BE2C (cell line): ENCODE results near the gene CSNK1E.
A peak's percentile ranks its signal among the peaks of the same experiment; 100 is the strongest.

Experiments used
- DNase-seq: peaks from one replicate; pipeline ENCODE4 v3.0.0-alpha.2; 2020
- H3K27me3 ChIP-seq: fragments of 250-450 bp; sonication (Bioruptor Pico); 2 replicates; pipeline ENCODE4 v1.5.1; 2020; ENCODE audit warnings: mild to moderate bottlenecking
- H3K36me3 ChIP-seq: fragments of 250-450 bp; sonication (Bioruptor Pico); 2 replicates; pipeline ENCODE4 v1.5.1; 2020; ENCODE audit warnings: mild to moderate bottlenecking
- H3K4me1 ChIP-seq: fragments of 250-450 bp; sonication (Bioruptor Pico); 2 replicates; pipeline ENCODE4 v1.5.1; 2020
- H3K4me3 ChIP-seq: 2 replicates; pipeline ENCODE4 v1.5.1; 2011; ENCODE audit warnings: low read depth, low read length
- H3K9me3 ChIP-seq: fragments of 250-450 bp; sonication (Bioruptor Pico); 2 replicates; pipeline ENCODE4 v1.5.1; 2020
- CTCF ChIP-seq: IDR thresholded peaks from 2 replicates; pipeline ENCODE4 v1.5.1; 2012; ENCODE audit warnings: mild to moderate bottlenecking, low read depth, low read length

CSNK1E gene

GRCh38 chr22:38273135-38273826 lies 44.0 kb downstream of the CSNK1E start:
- Histone ChIP-seq H3K4me1 (peaks cover 7% of the 10 kb centered on the region), H3K9me3 (no peaks in the 10 kb centered on the region), H3K4me3 (peak overlapping the region; percentile 64), H3K27me3 (no peaks in the 10 kb centered on the region), H3K36me3 (no peaks in the 10 kb centered on the region)
- DNase-seq, result no peak
- no peak for TF ChIP-seq CTCF

- peak; percentile 84 for DNase-seq
These were observed 44.7 kb downstream of the CSNK1E start, which contains the start of gene TMEM184B for GRCh38 chr22:38272373-38273134. Gene TMEM184B, minus strand, starts transcription at chr22:38273010. Its CDS starts 25,049 bp downstream, at chr22:38247961.

GRCh38 chr22:38271927-38272372 lies 45.3 kb downstream of the CSNK1E start:
- Histone ChIP-seq H3K36me3 (no peaks in the 10 kb centered on the region), H3K4me3 (peak overlapping the region; percentile 74), H3K27me3 (no peaks in the 10 kb centered on the region), H3K9me3 (no peaks in the 10 kb centered on the region), H3K4me1 (peaks cover 7% of the 10 kb centered on the region)
- TF ChIP-seq CTCF, result no peak
- no peak for DNase-seq

More at GRCh38 chr22:38272373-38273134, 44.7 kb downstream of the CSNK1E start, which contains the start of gene TMEM184B:
- peak within 1 kb of the TSS; percentile 74 for H3K4me3 ChIP-seq
- H3K36me3 ChIP-seq, result no peaks in the 10 kb centered on the region
- no peak for TF ChIP-seq CTCF
- peaks cover 7% of the 10 kb centered on the region for H3K4me1 ChIP-seq
- no peaks in the 10 kb centered on the region for H3K27me3 ChIP-seq
- H3K9me3 ChIP-seq, result no peaks in the 10 kb centered on the region

- Histone ChIP-seq H3K4me1 (peaks cover 7% of the 10 kb centered on the region), H3K36me3 (no peaks in the 10 kb centered on the region), H3K27me3 (no peaks in the 10 kb centered on the region), H3K4me3 (no peak overlapping the region), H3K9me3 (no peaks in the 10 kb centered on the region)
- no peak for TF ChIP-seq CTCF
- no peak for DNase-seq
These were observed 46.1 kb downstream of the CSNK1E start for GRCh38 chr22:38271101-38271500.

- no peaks in the 10 kb centered on the region for H3K27me3 ChIP-seq
- no peak overlapping the region for H3K4me3 ChIP-seq
- H3K4me1 ChIP-seq, result peaks cover 7% of the 10 kb centered on the region
- H3K36me3 ChIP-seq, result no peaks in the 10 kb centered on the region
- TF ChIP-seq CTCF, result no peak
- H3K9me3 ChIP-seq, result no peaks in the 10 kb centered on the region
- no peak for DNase-seq
These were observed 46.9 kb downstream of the CSNK1E start for GRCh38 chr22:38270091-38270992.
